Measurements from ENCODE around the gene HSP90AA1.
"Not testable (repeated sequence)": the region's sequence is repeated elsewhere in the genome, so short reads cannot be mapped to it uniquely, and the experiment has no call there.

GRCh38 chr14:102064590-102064989 is 22.3 kb downstream of the HSP90AA1 start:
- TF ChIP-seq EZH2phosphoT487 (IDR thresholded peaks at IDR 0.05; ENCODE audit: insufficient read depth, low read depth); EZH2 (IDR thresholded peaks at IDR 0.05; ENCODE audit: insufficient read depth, poor library complexity, severe bottlenecking): not testable (repeated sequence)

All from GM23248 (cell line).